Skeletal muscle tissue (tissue), 4 donors: Measurements from ENCODE around the gene IGSF21. TPM values are rescaled to one million over a fixed set of nuclear protein-coding genes. Genes with fewer than 3 reads are reported as not detected.

ENCODE experiments used
- H3K27ac ChIP-seq: one replicate; pipeline ENCODE4 v1.7.0; 2013; ENCODE audit warnings: mild to moderate bottlenecking, low read depth, low read length, inconsistent platforms
- H3K27me3 ChIP-seq, 3 donors: one replicate each; pipeline ENCODE4 v1.7.0; 2013; ENCODE audit warnings: low read length in 3 of 3; ENCODE audit not compliant: control insufficient read depth in 3 of 3, insufficient read depth in 3 of 3
- H3K36me3 ChIP-seq, 3 donors: one replicate each; pipeline ENCODE4 v1.7.0; 2013; ENCODE audit warnings: low read length in 3 of 3; ENCODE audit not compliant: control insufficient read depth in 3 of 3, insufficient read depth in 3 of 3
- H3K4me1 ChIP-seq, 3 donors: one replicate each; pipeline ENCODE4 v1.7.0; 2013; ENCODE audit warnings: low read length in 3 of 3, mild to moderate bottlenecking in 3 of 3; ENCODE audit not compliant: control insufficient read depth in 3 of 3, insufficient read depth in 3 of 3
- H3K4me3 ChIP-seq, 3 donors: one replicate each; pipeline ENCODE4 v1.7.0; 2013; ENCODE audit warnings: low read length in 3 of 3
- H3K9ac ChIP-seq, 3 donors: one replicate each; pipeline ENCODE4 v1.7.0; 2013; ENCODE audit warnings: low read length in 3 of 3, mild to moderate bottlenecking in 3 of 3, moderate library complexity in 2 of 3, low read depth in 1 of 3
- H3K9me3 ChIP-seq, 3 donors: one replicate each; pipeline ENCODE4 v1.7.0; 2013; ENCODE audit warnings: low read length in 3 of 3; ENCODE audit not compliant: control insufficient read depth in 3 of 3
- total RNA-seq: library from RNA; depleted of rRNA; stranded (reverse); fragments of >200 nt; gene quantifications from one replicate; pipeline ENCODE4 v1.2.3, GENCODE V29; 2014
- donor health status: Osteomylitis.

IGSF21 gene
- total RNA-seq, 1 donor from 2014 or later = not detected

DNA sequence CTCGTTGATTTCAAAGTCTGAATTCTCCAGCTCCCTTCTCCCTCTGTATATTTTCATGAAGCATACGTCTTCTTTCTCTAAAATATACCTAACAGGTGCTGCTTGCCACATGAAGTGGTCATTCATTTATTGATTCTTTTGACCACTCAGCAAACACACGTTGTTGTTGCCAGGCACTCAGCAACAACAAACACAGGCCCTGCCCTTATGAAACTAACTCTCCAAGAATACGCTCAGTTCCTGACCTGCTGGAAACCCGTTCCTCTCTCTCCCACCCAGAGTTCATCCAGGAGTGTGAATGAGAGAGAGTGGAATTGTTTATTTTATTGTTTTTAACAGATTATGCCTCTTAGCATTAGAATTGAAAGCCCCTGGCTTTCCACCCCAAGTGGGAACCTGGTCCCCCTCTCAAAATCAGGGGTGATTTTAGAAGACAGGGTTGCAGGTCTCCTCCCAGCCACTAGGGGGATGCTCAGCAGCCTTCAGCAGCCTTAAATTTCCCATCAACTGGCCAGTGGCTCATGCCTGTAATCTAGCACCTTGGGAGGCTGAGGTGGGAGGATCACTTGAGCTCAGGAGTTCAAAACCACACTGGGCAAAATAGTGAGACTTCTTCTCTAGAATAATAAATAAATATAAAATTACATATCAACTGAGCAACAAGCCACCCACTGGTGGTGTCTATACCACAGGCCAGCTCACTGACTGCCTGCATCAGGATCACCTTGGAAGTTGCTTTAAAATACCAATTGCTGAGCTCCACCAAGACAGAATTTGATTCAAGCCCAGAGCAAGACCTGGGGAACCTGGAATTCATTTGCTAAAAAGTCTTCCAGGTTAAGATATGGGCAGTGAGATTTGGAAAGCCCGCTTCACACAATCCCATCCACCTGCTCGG lies 192.1 kb downstream of the IGSF21 start:
- H3K27ac ChIP-seq = no peak overlapping the region
- H3K27me3 ChIP-seq = peaks cover 40 to 69% (median 46%) of the 10 kb centered on the region in 3 donors
- H3K36me3 ChIP-seq = no peaks in the 10 kb centered on the region
- no peak overlapping the region for H3K9ac ChIP-seq
- no peak overlapping the region for H3K4me3 ChIP-seq
- H3K9me3 ChIP-seq = no peaks in the 10 kb centered on the region
- no peaks in the 10 kb centered on the region for H3K4me1 ChIP-seq

DNA sequence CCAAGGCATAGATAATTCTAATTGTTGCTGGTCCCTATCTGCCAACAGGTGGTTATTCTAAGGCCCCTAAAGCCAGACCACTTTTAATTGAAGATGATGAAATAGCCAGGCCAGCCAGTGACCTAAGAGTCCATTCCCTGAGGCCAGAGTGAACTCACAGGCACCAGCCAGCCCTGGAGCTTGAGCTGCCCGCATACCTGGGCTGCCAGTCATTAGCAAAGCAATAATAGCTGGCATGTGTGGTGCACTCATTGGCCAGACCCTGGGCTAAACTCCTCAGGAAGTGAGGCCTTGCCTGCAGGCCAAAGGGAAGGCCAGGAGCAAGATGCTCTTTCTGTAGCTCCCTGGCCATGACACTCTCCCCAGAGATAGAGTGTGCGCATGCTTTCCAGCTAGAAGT lies 192.8 kb downstream of the IGSF21 start:
- Histone ChIP-seq H3K9me3 (no peaks in the 10 kb centered on the region), H3K36me3 (no peaks in the 10 kb centered on the region), H3K4me3 (no peak overlapping the region), H3K27ac (no peak overlapping the region), H3K4me1 (no peaks in the 10 kb centered on the region), H3K27me3 (peaks cover 38 to 66% (median 43%) of the 10 kb centered on the region in 3 donors), H3K9ac (no peak overlapping the region)

DNA sequence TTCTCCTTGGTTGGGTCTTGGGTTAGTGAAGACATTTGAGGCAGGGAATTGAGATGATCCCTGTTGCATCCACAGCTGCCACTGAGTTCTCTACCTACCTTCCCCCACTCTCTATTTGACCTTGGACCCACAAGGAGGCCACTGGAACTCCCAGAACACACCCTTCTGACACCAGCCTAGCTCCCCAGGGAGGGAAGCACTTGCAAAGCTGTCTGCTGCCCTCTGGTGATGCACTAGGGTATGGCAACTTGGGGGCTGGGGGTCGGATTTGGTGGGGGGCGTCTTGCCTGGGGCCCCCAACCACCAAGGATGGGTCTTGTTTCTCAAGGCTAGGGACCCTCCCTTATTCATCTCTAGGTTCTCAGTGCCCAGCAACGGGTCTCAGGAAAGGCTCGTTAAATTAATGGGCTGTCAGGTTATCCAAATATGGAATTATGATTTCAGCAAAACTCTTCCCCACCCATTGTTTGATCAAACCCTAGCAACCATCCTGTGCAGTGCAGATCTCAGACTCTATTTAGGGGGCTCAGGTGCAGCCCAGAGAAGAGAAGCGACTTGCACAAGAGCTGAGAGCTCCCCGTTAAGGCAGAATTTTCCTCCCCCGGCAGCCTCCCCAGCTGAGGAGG lies 195.3 kb downstream of the IGSF21 start:
- Histone ChIP-seq H3K4me1 (no peaks in the 10 kb centered on the region), H3K4me3 (no peak overlapping the region), H3K36me3 (no peaks in the 10 kb centered on the region), H3K9me3 (no peaks in the 10 kb centered on the region), H3K27me3 (peaks cover 23 to 54% (median 34%) of the 10 kb centered on the region in 3 donors), H3K9ac (no peak overlapping the region), H3K27ac (no peak overlapping the region)

DNA sequence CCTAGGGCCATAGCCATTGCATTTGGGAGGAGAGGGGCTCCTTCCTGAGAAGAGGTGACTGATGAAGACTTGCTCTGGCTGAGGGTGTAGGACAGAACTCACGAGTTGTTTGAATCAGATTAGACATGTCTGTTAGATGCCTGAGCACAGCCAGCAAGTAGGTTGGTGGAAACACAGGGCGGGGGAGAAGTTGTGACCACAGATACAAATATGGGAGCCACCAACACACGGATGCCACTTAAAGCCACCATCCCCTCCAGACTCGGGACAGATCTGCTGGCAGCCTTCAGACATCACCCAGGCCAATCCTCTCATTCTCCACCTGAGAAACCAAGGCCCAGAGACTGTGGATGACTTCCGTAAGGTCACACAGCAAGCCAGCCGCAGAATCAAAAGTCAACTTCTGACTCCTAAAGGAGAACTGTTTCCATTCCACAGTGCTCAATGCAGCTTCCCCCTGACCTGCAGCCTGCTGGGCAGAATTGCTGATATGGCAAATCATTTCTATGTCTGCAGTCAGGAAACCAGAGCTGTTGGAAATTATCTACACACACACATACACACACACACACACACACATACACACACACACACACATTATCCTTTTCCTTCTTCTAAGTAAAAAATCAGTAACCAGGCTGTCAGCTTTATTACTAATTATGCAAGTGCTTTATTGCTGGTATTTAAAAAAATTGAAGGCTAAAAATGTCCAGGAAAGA lies 196.7 kb downstream of the IGSF21 start:
- H3K27ac ChIP-seq = no peak overlapping the region
- H3K4me1 ChIP-seq = no peaks in the 10 kb centered on the region
- H3K27me3 ChIP-seq = peaks cover 14 to 52% (median 37%) of the 10 kb centered on the region in 3 donors

DNA sequence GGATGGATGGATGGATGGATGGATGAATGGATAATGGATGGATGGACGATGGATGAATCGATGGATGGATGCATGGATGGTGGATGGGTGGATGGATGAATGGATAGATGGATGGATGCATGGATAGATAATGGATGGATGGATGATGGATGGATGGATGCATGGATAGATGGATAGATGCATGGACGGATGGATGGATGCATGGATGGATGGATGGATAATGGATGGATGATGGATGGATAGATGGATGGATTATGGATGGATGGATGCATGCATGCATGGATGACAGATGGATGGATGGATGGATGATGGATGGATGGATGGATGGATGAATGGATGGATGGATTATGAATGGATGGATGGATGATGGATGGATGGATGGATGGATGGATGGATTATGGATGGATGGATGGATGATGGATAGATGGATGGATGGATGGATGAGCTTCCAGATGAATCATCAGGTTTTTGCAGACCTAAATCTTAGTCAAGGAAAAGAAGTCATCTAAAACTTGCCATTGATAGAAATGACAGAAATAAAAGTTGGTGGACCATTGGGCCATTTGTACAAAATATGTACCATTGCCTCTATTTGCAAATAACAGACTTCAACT lies 197.7 kb downstream of the IGSF21 start:
- Histone ChIP-seq H3K4me3 (no peak overlapping the region), H3K9me3 (no peaks in the 10 kb centered on the region), H3K27ac (no peak overlapping the region), H3K27me3 (peaks cover 14 to 53% (median 41%) of the 10 kb centered on the region in 3 donors), H3K36me3 (no peaks in the 10 kb centered on the region), H3K9ac (no peak overlapping the region), H3K4me1 (no peaks in the 10 kb centered on the region)

More for the DNA sequence above, 196.7 kb downstream of the IGSF21 start:
- no peaks in the 10 kb centered on the region for H3K9me3 ChIP-seq
- H3K4me3 ChIP-seq = no peak overlapping the region
- H3K36me3 ChIP-seq = no peaks in the 10 kb centered on the region
- H3K9ac ChIP-seq = no peak overlapping the region

DNA sequence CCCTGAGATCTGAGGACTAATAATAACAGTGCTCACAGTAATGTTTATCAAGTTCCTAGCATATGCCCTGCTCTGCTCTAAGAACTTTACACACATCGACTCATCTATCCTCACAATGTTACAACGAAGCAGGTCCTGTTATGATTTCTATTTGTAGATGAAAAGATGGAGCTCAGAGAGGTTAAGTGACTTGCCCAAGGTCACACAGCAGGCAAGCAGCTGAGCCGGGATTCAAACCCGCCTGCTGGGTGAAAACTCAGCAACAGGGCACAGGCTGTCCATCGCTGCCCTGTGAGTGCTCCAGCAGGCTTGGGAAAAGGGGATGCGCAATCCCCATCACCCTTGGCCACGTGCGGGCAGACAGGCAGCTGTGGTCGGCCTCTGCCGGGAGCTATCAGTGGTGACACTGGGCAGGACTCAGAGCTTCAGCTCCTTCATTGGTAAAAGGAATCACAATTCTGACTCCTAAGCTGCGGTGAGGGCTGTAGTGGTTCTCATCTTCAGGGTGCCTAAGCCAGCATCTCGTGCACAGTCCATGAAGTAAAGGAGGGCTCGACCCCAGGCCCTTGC lies 199.8 kb downstream of the IGSF21 start:
- no peaks in the 10 kb centered on the region for H3K4me1 ChIP-seq
- peaks cover 22 to 47% (median 39%) of the 10 kb centered on the region in 3 donors for H3K27me3 ChIP-seq
- no peak overlapping the region for H3K9ac ChIP-seq
- H3K4me3 ChIP-seq = no peak overlapping the region
- no peaks in the 10 kb centered on the region for H3K36me3 ChIP-seq
- H3K9me3 ChIP-seq = no peaks in the 10 kb centered on the region
- no peak overlapping the region for H3K27ac ChIP-seq

DNA sequence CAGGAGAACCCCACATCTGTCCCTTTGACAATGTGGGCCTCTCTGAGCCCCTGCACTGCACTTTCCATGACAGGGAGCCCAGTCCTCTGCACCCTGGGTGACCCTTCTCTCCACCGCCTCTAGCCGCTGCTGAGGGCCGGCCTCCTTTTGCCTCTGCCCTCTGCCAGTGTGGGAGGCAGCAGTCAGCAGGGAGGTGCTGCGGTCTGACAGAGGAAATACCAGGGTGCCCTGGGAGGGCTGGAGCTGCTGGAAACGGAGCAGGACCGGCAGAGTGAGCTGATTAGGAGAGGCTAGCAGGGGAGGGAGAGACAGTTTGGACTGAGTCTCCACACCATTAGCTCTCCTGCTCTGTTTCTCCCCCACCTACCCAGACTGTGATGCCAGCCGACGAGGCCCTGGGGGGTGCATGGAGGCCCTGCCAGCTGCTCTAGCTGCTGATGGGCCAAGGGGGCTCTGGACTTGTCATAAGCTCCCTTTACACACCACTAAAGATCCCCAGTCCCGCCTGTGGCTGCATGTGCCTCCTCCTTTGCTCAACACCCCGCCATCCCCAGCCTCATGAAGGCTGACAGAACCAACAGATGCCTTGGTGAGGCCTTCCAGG lies 202.1 kb downstream of the IGSF21 start:
- Histone ChIP-seq H3K9ac (no peak overlapping the region), H3K36me3 (no peaks in the 10 kb centered on the region), H3K27me3 (peaks cover 11 to 34% (median 31%) of the 10 kb centered on the region in 3 donors), H3K27ac (no peak overlapping the region), H3K4me1 (no peaks in the 10 kb centered on the region), H3K9me3 (no peaks in the 10 kb centered on the region), H3K4me3 (no peak overlapping the region)

DNA sequence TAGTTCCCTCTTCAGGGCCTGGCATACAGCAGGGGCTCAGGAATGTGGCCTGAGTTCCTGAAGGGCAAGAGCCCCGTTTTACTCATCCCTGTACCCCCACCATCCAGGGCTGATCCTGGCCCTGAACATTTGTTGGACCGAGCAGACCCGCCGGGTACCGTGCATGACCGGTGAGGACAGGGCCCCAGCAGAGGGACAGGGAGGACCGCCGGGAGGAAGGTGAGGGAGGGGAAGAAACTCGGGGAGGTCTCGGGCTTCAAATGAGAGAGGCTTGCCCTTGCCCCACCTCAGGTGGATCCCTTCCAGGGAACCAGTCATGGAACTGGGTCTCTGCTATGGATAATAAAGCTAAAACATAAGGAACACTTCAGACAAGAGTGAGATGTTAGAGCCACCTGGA lies 205.4 kb downstream of the IGSF21 start:
- Histone ChIP-seq H3K4me1 (no peaks in the 10 kb centered on the region), H3K36me3 (no peaks in the 10 kb centered on the region), H3K27me3 (peaks cover 12 to 25% (median 25%) of the 10 kb centered on the region in 3 donors), H3K9ac (no peak overlapping the region), H3K4me3 (no peak overlapping the region), H3K9me3 (no peaks in the 10 kb centered on the region), H3K27ac (no peak overlapping the region)

DNA sequence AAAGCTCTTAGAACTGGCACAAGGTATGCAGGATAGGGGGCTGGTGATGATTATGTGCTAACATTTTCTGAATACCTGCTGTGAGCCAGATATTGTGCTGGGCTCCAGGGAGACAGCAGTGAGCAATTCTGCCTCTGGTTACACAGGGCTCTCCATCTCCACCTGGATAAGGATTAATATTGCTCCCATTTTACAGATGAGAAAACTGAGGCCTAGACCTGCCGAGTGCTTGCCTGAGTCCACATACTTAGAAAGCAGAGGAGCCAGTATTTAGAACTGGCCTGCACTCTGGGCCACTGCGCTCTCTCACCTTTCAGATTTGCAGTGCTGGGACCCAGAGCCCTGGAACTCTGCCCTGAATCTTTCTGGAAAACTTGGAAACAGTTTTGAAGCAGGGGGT lies 205.9 kb downstream of the IGSF21 start:
- Histone ChIP-seq H3K4me1 (no peaks in the 10 kb centered on the region), H3K27me3 (peaks cover 12 to 23% (median 23%) of the 10 kb centered on the region in 3 donors), H3K9me3 (no peaks in the 10 kb centered on the region), H3K9ac (no peak overlapping the region), H3K27ac (no peak overlapping the region), H3K36me3 (no peaks in the 10 kb centered on the region), H3K4me3 (no peak overlapping the region)
